ENCODE measurements around the gene LHX1.

Gene LHX1

DNA sequence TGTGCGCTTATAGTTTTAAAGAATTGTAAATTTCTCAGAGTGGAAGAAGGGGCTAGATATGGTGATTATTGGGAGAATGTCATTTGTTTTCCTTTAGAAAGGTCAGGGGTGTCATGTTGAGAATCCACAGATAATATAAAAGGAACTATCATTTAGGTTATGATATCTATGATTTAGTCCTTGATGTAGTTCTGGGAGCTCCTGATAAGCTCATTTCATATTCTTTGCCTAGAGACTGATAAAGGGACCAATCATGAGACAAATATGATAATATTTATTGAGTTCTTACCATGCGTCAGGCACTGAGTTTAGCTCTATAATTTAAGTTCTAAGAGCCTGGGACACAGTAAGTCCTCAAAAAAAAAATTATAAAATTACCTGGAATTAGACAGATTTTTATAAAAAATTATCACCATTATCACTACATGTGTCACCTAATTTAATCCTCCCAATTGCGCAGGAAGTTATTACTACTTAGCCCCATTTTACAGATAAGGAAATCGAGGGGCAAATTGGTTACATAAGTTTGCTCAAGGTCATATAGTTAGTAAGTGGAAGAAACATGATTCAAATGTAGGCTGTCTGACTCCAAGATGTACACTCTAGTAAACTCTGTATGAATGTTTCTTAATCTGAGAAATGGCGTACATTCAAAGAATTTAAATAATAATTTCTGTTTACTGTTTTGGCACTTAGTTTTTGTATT is 14.0 kb downstream of the LHX1 start:
- in situ Hi-C loops (cut with MboI; ENCODE audit: low sequenced_read_pairs, unreplicated experiment): no loop called here
- TF ChIP-seq, protein P1, sequence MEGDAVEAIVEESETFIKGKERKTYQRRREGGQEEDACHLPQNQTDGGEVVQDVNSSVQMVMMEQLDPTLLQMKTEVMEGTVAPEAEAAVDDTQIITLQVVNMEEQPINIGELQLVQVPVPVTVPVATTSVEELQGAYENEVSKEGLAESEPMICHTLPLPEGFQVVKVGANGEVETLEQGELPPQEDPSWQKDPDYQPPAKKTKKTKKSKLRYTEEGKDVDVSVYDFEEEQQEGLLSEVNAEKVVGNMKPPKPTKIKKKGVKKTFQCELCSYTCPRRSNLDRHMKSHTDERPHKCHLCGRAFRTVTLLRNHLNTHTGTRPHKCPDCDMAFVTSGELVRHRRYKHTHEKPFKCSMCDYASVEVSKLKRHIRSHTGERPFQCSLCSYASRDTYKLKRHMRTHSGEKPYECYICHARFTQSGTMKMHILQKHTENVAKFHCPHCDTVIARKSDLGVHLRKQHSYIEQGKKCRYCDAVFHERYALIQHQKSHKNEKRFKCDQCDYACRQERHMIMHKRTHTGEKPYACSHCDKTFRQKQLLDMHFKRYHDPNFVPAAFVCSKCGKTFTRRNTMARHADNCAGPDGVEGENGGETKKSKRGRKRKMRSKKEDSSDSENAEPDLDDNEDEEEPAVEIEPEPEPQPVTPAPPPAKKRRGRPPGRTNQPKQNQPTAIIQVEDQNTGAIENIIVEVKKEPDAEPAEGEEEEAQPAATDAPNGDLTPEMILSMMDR (IDR thresholded peaks at IDR 0.05; ENCODE audit: borderline replicate concordance, control extremely low read depth, extremely low read depth, insufficient read depth, missing control alignments): no peak

DNA sequence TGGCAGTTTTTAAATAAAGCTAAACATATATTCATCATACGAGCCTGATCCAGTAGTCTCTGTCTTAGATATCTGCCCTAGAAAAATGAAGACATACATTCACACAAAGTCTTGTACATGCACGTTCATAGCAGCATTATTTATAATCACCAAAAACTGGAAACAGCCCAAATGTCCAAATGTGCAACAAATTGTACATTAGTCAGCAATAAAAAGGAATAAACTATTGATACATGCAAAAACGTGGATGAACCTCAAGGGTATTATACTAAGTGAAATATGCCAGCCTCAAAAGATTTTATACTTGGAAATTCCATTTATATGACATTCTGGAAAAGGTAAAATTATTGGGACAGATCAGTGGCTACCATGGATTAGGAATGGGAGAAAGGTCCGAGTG is 34.2 kb downstream of the LHX1 start:
- TF ChIP-seq, protein P1 (IDR thresholded peaks at IDR 0.05; ENCODE audit: borderline replicate concordance, control extremely low read depth, extremely low read depth, insufficient read depth, missing control alignments): no peak
- DNase-seq (ENCODE audit: low spot score): no peak
- in situ Hi-C loops (cut with MboI; ENCODE audit: low sequenced_read_pairs, unreplicated experiment): no loop called here

More for the DNA sequence above, 14.0 kb downstream of the LHX1 start:
- no peak for DNase-seq (ENCODE audit: low spot score)

DNA sequence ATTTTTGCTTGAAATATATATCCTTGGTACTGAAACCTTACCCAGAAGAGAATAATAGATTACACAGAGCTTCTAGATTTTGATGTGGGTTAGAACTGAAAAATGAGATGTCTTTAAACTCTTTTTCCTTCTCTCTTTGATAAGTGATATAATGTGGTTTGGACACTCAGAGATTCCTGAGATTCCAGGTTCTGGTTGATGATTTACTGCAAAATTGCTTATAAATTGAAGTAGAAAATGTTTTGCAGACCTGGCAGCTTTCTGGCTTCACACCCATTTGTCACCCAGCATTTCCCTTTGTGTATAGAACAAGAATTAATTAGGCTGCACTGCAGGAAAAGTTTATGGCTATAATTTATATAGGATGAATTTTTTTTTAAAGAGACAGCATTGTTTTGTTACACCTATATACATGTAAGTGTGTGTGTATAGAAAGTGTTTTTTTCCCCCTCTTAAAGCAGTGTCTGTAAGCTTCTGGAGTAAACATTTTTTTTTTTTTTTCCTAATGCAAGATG is 35.0 kb downstream of the LHX1 start:
- TF ChIP-seq, protein P1 (IDR thresholded peaks at IDR 0.05; ENCODE audit: borderline replicate concordance, control extremely low read depth, extremely low read depth, insufficient read depth, missing control alignments): no peak
- in situ Hi-C loops (cut with MboI; ENCODE audit: low sequenced_read_pairs, unreplicated experiment): no loop called here
- DNase-seq (ENCODE audit: low spot score): no peak

DNA sequence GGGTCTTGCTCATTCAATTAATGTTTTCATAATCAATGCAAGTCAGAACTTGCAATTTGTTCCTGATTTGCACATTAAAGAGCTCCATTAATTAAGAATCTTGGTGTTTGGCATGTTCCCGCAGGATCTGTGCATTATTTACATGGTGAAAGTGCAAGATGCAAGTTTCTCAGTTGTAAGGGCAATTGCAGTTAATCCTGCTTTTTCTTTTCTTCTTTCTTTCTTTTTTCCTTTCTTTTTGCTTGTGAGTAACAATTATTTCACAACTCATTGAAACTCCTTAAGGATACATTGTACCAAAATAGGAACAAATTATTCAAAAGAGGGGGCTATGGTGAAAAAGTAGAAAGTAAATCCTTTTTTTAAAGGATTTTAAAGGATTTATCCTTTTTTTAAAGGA is 35.6 kb downstream of the LHX1 start:
- in situ Hi-C loops (cut with MboI; ENCODE audit: low sequenced_read_pairs, unreplicated experiment): no loop called here
- TF ChIP-seq, protein P1 (IDR thresholded peaks at IDR 0.05; ENCODE audit: borderline replicate concordance, control extremely low read depth, extremely low read depth, insufficient read depth, missing control alignments): no peak
- no peak for DNase-seq (ENCODE audit: low spot score)

DNA sequence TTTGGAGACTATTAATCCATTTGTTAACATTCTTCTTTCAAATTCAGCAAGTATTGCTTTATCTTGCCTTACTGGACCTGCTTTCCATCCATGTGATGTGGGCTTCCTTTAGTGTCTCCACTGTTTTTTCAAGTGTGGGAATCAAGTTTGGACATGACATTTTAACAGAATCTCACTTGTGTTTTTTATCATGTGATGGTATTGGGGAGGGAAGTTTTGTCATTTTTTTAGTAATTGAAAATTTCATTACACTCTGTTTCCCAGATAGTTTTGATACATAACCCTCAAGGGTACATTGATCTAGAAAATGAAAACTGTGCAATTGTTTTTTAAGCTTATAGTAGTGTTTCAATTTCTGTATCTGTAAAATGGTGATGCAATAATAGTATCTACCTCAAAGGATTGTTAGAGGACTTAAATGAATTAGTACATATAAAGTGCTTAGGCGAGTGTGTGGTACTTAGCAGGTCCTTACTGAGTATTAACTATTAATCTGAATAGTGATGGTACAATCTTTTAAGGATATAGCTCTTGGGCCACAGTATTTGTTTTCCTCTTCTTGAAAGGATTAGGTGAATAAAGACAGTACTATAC is 38.7 kb downstream of the LHX1 start:
- TF ChIP-seq, protein P1 (IDR thresholded peaks at IDR 0.05; ENCODE audit: borderline replicate concordance, control extremely low read depth, extremely low read depth, insufficient read depth, missing control alignments): no peak
- in situ Hi-C loops (cut with MboI; ENCODE audit: low sequenced_read_pairs, unreplicated experiment): no loop called here
- DNase-seq (ENCODE audit: low spot score): no peak

DNA sequence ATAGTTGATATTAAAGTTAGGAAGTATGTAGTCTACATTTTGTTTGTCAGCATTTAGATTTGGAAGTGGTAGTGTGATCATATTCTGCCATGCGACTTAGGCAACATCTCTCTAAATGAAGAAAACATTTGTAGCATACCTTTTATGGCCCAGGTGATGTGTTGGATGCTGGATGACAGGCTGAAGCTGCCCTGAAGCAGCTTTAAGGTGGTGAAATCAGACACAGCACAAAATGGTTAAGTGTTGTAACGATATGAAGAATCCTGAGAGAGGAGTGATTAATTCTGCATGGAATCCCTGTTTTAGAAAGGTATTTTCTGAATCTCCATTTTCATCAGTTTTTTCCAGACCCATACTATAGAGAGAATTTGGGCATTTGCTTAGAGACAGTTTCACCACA is 39.8 kb downstream of the LHX1 start:
- no peak for DNase-seq (ENCODE audit: low spot score)

More for the DNA sequence above, 39.8 kb downstream of the LHX1 start:
- TF ChIP-seq, protein P1 (IDR thresholded peaks at IDR 0.05; ENCODE audit: borderline replicate concordance, control extremely low read depth, extremely low read depth, insufficient read depth, missing control alignments): no peak
- in situ Hi-C loops (cut with MboI; ENCODE audit: low sequenced_read_pairs, unreplicated experiment): no loop called here
